GM21528 (cell line): ENCODE measurements around the gene GALNT6.

Experiments
- ATAC-seq: cut with Tn5 transposase; IDR thresholded peaks from one replicate; pipeline ENCODE4 v1.9.1; 2021; ENCODE audit warnings: mild to moderate bottlenecking, moderate library complexity; ENCODE audit not compliant: unreplicated experiment, low FRiP score

GALNT6 gene

GRCh38 chr12:51386351-51386750 is 4.9 kb downstream of the GALNT6 start:
- no peak for ATAC-seq

- ATAC-seq = no peak
Measured at GRCh38 chr12:51383269-51383905, 7.8 kb downstream of the GALNT6 start.

GRCh38 chr12:51382173-51382572 is 9.0 kb downstream of the GALNT6 start:
- ATAC-seq = no peak

GRCh38 chr12:51381226-51382079 is 9.8 kb downstream of the GALNT6 start:
- ATAC-seq = no peak

GRCh38 chr12:51379571-51379970 is 11.6 kb downstream of the GALNT6 start:
- ATAC-seq = no peak

- no peak for ATAC-seq
Measured at GRCh38 chr12:51378749-51379148, 12.5 kb downstream of the GALNT6 start.

DNA sequence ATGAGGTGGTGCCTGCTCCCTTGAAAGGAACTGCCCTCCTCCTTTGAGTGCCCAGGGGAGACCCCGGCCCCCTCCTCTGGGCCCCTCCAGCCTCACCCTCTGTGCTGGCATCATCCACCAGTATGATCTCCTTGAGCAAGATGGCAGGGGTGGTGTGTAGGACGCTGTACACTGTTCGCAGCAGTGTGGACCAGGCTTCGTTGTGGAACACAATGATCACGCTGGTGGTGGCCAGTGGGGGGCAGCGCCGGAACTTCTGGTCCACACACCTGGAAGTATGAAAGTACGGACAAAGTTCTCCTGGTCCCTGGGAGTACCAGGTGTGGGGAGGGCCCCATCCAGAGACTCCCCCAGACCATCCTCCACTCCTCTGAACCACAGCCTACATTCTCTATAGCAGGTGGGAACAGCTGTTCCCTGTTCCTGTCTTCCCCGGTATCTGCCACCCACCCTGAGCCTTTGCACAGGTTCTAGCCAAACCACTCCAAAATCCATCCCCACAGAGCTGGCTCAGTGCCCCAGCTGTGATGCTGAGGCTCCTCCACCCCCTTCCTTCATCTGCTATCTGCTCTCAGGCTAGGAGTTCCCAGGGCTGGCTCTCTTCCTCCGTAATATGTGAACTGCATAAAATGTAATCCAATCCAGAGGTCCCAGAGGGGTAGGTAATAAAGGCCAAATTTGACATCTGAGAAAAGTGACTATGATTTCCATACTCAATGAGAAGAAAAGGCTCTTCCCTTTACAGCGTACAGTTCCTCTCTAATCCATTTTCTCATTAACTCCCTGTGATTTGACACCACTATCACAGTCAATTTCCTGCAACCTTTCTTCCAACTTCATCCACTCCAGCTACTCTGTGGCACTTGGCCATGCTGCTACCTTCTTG is 13.9 kb downstream of the GALNT6 start:
- no peak for ATAC-seq

- no peak for ATAC-seq
Measured at GRCh38 chr12:51374856-51375255, 16.4 kb downstream of the GALNT6 start.

DNA sequence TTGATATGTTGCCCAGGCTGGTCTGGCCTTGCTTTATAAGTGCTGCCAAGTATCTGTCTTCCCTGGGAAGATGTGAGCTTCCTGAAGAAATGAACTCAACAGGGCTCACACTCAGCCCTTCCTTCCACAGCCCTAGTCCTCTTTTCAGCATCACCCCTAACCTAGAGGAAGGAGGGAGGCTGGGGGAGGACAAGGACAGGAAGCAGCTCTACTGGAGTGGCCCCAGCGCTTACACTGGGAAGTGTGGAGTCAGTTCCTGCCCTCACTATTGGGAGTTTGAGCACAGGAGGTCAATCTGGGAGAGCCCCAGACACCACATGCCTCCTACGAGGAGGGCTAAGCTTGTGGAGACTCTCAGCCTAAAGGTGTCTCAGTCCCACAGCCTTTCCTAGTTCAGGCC is 16.8 kb downstream of the GALNT6 start:
- ATAC-seq = no peak

- no peak for ATAC-seq
Measured at GRCh38 chr12:51373187-51373586, 18.0 kb downstream of the GALNT6 start.

- ATAC-seq = no peak
Measured at GRCh38 chr12:51372021-51372420, 19.2 kb downstream of the GALNT6 start.

DNA sequence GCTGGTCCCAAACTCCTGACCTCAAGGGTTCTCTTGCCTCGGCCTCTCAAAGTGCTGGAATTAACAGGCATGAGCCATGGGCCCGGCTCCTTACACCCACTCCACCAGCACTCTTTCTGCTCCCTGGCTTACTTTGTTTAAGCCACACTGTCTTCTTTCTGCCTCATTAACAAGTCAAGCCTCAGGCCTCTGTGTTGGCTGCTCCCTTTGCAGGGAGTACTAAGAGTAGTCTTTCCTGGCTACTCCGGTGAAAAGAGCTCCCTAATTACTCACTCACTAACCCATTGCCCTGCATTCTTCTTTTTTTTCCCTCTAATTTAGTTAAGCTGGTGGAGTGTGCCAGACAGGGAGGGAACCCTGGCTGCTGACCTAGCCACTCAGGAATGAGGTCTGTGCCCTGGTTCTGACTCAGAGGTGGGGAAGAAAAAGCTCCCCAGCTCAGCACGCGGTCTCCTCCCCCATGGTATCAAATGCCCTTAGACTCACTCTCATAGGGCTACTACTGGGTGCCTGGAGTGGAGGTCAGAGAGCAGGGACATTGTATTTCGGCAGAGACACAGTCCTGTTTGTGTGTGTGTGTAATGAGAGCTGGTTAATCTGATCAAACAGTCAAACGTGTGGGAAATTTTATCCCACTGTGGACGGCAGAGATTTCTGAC is 19.8 kb downstream of the GALNT6 start:
- no peak for ATAC-seq

DNA sequence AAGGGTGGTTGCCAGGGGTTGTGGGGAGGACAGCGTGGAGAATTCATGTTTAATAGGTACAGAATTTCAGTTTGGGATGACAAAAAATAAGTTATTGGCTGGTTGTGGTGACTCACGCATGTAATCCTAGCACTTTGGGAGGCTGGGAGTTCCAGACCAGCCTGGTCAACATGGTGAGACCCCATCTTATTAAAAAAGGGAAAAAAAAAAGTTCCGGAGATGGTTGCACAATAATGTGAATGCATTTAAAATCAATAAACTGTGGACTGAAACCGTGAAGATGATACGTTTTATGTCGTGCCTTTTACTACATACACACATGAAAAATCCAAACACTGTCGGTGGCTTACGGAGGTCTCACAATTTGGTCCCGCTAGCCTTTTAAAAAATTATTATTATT is 20.5 kb downstream of the GALNT6 start:
- no peak for ATAC-seq

GRCh38 chr12:51369581-51369980 is 21.6 kb downstream of the GALNT6 start:
- no peak for ATAC-seq

DNA sequence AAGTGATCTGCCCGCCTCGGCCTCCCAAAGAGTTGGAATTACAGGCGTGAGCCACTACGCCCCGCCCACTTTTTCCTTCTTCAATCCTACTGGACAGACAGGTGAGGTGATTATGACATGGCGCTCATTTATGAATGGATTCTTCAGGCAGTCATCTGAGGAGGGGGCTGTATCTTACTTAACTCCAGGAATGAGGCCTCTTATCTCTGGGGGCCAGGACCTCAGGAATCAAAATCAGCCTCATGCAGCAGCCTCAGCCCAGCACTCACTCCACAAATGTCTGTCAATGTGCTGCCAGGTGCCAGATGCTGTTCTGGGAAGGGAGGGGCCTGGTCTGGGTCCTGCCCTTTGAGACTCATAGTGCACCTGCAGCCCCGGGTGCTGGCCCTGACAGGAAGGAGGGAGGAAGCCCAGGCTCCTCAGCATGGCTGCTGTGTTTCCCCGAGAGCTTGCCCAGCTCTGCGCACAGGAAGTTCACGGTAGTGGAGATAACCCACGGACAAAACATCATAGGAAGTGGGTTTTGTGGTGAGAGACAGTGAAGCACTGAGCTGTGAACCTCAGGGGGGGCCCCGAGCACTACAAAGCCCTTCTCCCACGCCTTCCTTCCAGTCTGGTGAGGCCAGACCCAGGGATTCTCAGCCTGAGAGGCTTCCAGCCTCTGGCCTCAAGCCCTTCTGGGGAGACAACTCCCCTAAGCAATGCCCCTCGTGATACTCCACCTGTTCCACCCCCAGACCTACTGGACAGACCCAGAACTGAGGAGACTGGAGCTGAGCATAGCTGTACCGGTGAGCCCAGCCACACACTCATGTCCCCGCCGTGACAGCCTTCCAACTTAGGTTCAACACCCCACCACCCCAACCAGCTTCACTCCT is 22.3 kb downstream of the GALNT6 start:
- peak; percentile 97 for ATAC-seq

GRCh38 chr12:51365276-51365675 is 25.9 kb downstream of the GALNT6 start:
- ATAC-seq = no peak

- no peak for ATAC-seq
Measured at GRCh38 chr12:51364001-51364400, 27.2 kb downstream of the GALNT6 start.

GRCh38 chr12:51362747-51363342 is 28.4 kb downstream of the GALNT6 start:
- ATAC-seq = no peak

GRCh38 chr12:51362307-51362706 is 28.9 kb downstream of the GALNT6 start:
- no peak for ATAC-seq
